ENCODE results near the gene WWOX. TPM values are rescaled to one million over a fixed set of nuclear protein-coding genes. Genes with fewer than 3 reads are reported as not detected.

Gene WWOX
- total RNA-seq, 1 experiment from 2014 or later = 35.6 TPM

DNA sequence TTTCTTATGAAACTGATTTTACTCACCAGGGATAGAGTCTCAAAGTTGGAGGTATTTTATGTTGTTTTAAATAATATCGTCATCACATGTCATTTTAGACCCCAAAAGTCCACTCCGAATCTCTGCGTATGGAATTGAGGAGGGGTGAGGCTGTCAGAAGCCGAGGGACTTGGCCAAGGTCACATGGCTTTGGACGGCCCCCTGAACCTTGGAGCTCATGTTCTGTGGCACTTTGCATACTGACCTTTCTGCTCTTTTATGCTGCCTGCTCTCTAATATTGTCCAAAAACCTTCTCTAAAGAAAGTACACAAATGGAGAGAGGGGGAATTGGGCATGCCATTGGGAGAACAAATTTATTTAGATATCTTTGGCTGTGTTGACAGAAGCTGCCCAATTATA, 700.0 kb downstream of the WWOX start:
- H3K9me3 ChIP-seq (ENCODE audit: insufficient read depth, low read depth) = no peaks in the 10 kb centered on the region
- ChIA-PET POLR2A (ENCODE audit: unreplicated experiment) (no interaction called here), CTCF (no interaction called here)
- intact Hi-C loops (cut with micrococcal nuclease; ENCODE audit: unreplicated experiment) = no loop called here
- no peaks in the 10 kb centered on the region for H3K9me2 ChIP-seq (ENCODE audit: insufficient read depth)
- H3K36me3 ChIP-seq (ENCODE audit: low read depth) = no peaks in the 10 kb centered on the region
- DNase-seq = no peak
- no peaks in the 10 kb centered on the region for H3K4me1 ChIP-seq (replicated peaks; ENCODE audit: insufficient read depth)
- no peak overlapping the region for H3K4me2 ChIP-seq
- no TSS peak for BruUV-seq (replicated peaks)
- TF ChIP-seq, protein P1, sequence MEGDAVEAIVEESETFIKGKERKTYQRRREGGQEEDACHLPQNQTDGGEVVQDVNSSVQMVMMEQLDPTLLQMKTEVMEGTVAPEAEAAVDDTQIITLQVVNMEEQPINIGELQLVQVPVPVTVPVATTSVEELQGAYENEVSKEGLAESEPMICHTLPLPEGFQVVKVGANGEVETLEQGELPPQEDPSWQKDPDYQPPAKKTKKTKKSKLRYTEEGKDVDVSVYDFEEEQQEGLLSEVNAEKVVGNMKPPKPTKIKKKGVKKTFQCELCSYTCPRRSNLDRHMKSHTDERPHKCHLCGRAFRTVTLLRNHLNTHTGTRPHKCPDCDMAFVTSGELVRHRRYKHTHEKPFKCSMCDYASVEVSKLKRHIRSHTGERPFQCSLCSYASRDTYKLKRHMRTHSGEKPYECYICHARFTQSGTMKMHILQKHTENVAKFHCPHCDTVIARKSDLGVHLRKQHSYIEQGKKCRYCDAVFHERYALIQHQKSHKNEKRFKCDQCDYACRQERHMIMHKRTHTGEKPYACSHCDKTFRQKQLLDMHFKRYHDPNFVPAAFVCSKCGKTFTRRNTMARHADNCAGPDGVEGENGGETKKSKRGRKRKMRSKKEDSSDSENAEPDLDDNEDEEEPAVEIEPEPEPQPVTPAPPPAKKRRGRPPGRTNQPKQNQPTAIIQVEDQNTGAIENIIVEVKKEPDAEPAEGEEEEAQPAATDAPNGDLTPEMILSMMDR (conservative IDR thresholded peaks at IDR 0.05) = no peak
- no peak for TF ChIP-seq EZH2 (IDR thresholded peaks at IDR 0.05; ENCODE audit: low read depth)
- no peaks in the 10 kb centered on the region for H3K79me2 ChIP-seq (ENCODE audit: low read depth)
- H4K20me1 ChIP-seq (ENCODE audit: insufficient read depth) = no peaks in the 10 kb centered on the region
- H3F3A ChIP-seq (ENCODE audit: insufficient read depth, low read depth) = no peaks in the 10 kb centered on the region
- H3K4me3 ChIP-seq = no peak overlapping the region
- no peaks in the 10 kb centered on the region for H3K27me3 ChIP-seq (ENCODE audit: insufficient read depth, low read depth)
- no peak overlapping the region for H2AFZ ChIP-seq
- no peak overlapping the region for H3K27ac ChIP-seq

DNA sequence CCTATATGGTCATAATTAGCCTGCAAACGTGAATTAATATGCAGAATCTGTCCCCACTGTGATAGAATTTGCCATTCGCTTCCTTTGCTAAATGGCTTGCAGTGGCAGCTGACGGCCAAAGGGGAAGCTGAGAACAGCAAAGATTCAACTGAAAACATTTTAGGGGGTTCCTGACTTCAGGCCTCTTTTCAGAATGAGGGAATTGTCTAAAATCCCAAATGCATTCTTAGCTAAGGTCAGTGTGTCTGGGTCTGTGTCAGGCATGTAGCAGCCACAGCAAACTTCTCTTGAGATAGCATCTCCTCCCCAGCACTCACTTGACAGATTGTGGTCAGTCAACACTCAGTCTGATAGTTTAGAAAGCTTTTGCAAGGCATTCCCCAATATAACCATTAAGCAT, 701.1 kb downstream of the WWOX start:
- POLR2A ChIA-PET (ENCODE audit: unreplicated experiment) = no interaction called here
- no peaks in the 10 kb centered on the region for H3K4me1 ChIP-seq (replicated peaks; ENCODE audit: insufficient read depth)
- no peak overlapping the region for H3K4me2 ChIP-seq
- no peaks in the 10 kb centered on the region for H3K36me3 ChIP-seq (ENCODE audit: low read depth)
- no TSS peak for BruUV-seq (replicated peaks)
- no peak for DNase-seq
- no peaks in the 10 kb centered on the region for H4K20me1 ChIP-seq (ENCODE audit: insufficient read depth)
- no peaks in the 10 kb centered on the region for H3K79me2 ChIP-seq (ENCODE audit: low read depth)
- CTCF ChIA-PET = no interaction called here
- H3F3A ChIP-seq (ENCODE audit: insufficient read depth, low read depth) = no peaks in the 10 kb centered on the region
- H3K9me3 ChIP-seq (ENCODE audit: insufficient read depth, low read depth) = no peaks in the 10 kb centered on the region
- intact Hi-C loops (cut with micrococcal nuclease; ENCODE audit: unreplicated experiment) = no loop called here
- TF ChIP-seq, protein P1 (conservative IDR thresholded peaks at IDR 0.05) = no peak
- no peak for TF ChIP-seq EZH2 (IDR thresholded peaks at IDR 0.05; ENCODE audit: low read depth)
- H3K27me3 ChIP-seq (ENCODE audit: insufficient read depth, low read depth) = no peaks in the 10 kb centered on the region
- no peak overlapping the region for H3K4me3 ChIP-seq
- no peaks in the 10 kb centered on the region for H3K9me2 ChIP-seq (ENCODE audit: insufficient read depth)
- no peak overlapping the region for H2AFZ ChIP-seq
- H3K27ac ChIP-seq = no peak overlapping the region

DNA sequence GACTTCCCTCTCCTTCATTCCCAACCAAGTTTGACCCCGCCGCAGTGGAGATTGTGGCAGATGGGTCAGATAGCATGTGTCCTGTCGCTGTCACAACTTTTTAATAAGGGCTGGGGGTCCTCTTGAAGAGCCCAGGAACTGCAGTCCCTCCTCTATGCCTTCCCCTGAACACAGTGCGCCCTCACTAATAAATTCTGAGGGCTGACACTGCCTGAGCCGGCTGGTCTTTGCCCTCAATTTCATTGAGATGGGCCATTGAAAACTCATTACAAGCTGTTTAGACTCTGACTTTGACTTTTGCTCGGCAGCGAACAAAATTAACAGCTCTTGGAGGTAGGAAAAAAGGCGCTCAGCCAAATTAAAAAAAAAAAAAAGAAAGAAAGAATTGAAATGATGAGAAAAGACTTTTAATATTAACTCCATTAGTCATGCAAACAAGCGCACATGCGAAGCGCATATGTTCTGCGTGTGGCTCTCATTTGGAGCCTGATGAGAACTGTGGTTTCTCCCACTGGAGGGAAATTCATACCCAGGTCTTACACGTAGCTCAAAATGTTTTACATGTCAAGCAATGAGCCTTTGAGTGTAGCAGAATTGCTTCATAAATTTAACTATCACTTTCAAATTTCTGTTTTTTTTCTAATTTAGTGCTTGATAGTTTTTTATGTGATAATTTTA, 704.7 kb downstream of the WWOX start:
- ChIA-PET CTCF (no interaction called here), POLR2A (ENCODE audit: unreplicated experiment) (no interaction called here)
- Histone ChIP-seq H3K4me1 (replicated peaks; ENCODE audit: insufficient read depth) (no peaks in the 10 kb centered on the region), H3K4me3 (no peak overlapping the region), H3K27ac (no peak overlapping the region), H3K4me2 (no peak overlapping the region), H3K9me2 (ENCODE audit: insufficient read depth) (no peaks in the 10 kb centered on the region), H3F3A (ENCODE audit: insufficient read depth, low read depth) (no peaks in the 10 kb centered on the region), H3K9me3 (ENCODE audit: insufficient read depth, low read depth) (no peaks in the 10 kb centered on the region), H3K79me2 (ENCODE audit: low read depth) (no peaks in the 10 kb centered on the region), H3K36me3 (ENCODE audit: low read depth) (no peaks in the 10 kb centered on the region), H4K20me1 (ENCODE audit: insufficient read depth) (no peaks in the 10 kb centered on the region), H3K27me3 (ENCODE audit: insufficient read depth, low read depth) (no peaks in the 10 kb centered on the region), H2AFZ (no peak overlapping the region)
- TF ChIP-seq, protein P1 (conservative IDR thresholded peaks at IDR 0.05) = no peak
- TF ChIP-seq EZH2 (IDR thresholded peaks at IDR 0.05; ENCODE audit: low read depth) = no peak
- intact Hi-C loops (cut with micrococcal nuclease; ENCODE audit: unreplicated experiment) = no loop called here
- DNase-seq = no peak
- no TSS peak for BruUV-seq (replicated peaks)

Measured in PC-9 (cell line).